Upper lobe of right lung (tissue), 1 donor: Measurements from ENCODE around the gene HDGFL2. TPM values are rescaled to one million over a fixed set of nuclear protein-coding genes. Genes with fewer than 3 reads are reported as not detected.

ENCODE experiments used
- ATAC-seq: fragments of 200-7000 bp; cut with Tn5 transposase; one replicate; pipeline ENCODE4 v1.9.1; 2020; ENCODE audit warnings: mild to moderate bottlenecking, moderate library complexity
- DNase-seq: peaks from one replicate; pipeline ENCODE4 v3.0.0-alpha.2; 2020
- H3K27ac ChIP-seq: fragments of 200-600 bp; one replicate; pipeline ENCODE4 v1.8.0; 2022
- H3K27me3 ChIP-seq: fragments of 200-600 bp; one replicate; pipeline ENCODE4 v1.8.0; 2022; ENCODE audit warnings: mild to moderate bottlenecking
- H3K36me3 ChIP-seq: fragments of 200-600 bp; one replicate; pipeline ENCODE4 v1.8.0; 2022
- H3K4me1 ChIP-seq: fragments of 200-600 bp; one replicate; pipeline ENCODE4 v1.8.0; 2022
- H3K4me3 ChIP-seq: fragments of 200-600 bp; one replicate; pipeline ENCODE4 v1.8.0; 2022; ENCODE audit warnings: mild to moderate bottlenecking
- H3K9me3 ChIP-seq: fragments of 200-600 bp; one replicate; pipeline ENCODE4 v1.8.0; 2022
- intact Hi-C: fragments of 100-400 bp; cut with DNase I; formaldehyde crosslinking; loops from one replicate; pipeline ENCODE4 v1.11.0; 2022
- microRNA-seq: library from miRNA; unstranded; fragments of <30 nt; microRNA quantifications from one replicate; pipeline ENCODE4 v1.2.0, GENCODE V29; 2020; ENCODE audit warnings: borderline microRNAs expressed
- total RNA-seq: library from RNA; stranded (reverse); fragmentation: NEBNext Ultra II Directional; extraction: Animal tissue kit (Norgen Biotek cat#: 25700); gene quantifications from one replicate; pipeline ENCODE4 v1.2.1, GENCODE V29; 2021
- TF ChIP-seq, protein P1 (sequence below): fragments of 200-600 bp; IDR thresholded peaks from one replicate; pipeline ENCODE4 v1.8.0; 2022; ENCODE audit warnings: antibody characterized with exemption
- donor health status: DM: no; HTN: yes; CAD: no; lungs with severe emphysema.

Gene HDGFL2
- total RNA-seq, 1 donor from 2014 or later: 30.6 TPM

DNA sequence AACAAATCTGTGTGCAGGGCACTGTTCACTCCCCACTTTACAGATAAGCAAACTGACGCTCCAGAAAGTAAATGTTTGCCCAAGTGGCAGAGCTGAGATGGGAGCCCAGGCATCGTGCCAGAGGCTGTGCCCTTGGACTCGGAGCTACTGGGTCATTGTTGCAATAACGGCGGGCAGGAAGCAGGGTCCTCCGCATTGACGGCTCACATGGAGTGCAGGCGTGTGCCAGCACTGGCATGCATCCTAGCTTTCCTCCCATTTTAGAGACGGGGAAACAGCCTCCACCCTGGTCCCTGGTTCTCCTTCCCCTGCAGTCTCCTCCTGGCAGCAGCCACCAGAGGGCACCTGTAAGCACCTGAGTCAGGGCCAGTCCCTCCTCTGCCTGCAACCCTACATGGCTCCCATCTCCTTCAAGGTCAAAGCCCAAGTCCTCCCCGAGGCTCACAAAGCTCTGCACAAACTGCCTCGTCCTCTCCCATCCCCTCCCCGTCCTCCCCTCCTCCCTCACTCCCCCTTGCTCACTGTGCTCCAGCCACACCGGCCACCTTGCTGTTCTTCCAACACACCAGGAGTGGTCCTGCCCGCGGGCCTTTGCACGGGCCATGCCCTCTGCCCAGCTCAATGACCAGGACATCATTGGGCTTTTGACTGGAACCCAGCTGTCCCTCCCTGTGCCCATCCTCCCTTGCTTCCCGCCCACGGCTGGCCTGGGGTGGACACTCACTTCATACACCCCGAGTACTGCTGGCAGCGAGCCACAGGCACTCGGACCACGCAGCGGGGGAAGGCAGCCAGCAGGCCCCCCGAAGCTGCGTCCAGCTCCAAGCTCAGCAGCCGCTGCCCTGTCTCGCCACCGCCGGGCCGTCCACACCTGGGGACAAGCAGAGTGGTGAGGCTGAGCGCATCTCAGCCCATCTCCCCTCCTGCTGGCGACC lies 75.5 kb downstream of the HDGFL2 start:
- H3K27me3 ChIP-seq: no peaks in the 10 kb centered on the region
- H3K36me3 ChIP-seq: peaks cover 6% of the 10 kb centered on the region
- H3K27ac ChIP-seq: no peak overlapping the region
- H3K4me3 ChIP-seq: no peak overlapping the region
- intact Hi-C loops: no loop called here
- ATAC-seq (peak; percentile 70), DNase-seq (peak; percentile 86)
- no peaks in the 10 kb centered on the region for H3K9me3 ChIP-seq
- H3K4me1 ChIP-seq: no peaks in the 10 kb centered on the region
- TF ChIP-seq, protein P1, sequence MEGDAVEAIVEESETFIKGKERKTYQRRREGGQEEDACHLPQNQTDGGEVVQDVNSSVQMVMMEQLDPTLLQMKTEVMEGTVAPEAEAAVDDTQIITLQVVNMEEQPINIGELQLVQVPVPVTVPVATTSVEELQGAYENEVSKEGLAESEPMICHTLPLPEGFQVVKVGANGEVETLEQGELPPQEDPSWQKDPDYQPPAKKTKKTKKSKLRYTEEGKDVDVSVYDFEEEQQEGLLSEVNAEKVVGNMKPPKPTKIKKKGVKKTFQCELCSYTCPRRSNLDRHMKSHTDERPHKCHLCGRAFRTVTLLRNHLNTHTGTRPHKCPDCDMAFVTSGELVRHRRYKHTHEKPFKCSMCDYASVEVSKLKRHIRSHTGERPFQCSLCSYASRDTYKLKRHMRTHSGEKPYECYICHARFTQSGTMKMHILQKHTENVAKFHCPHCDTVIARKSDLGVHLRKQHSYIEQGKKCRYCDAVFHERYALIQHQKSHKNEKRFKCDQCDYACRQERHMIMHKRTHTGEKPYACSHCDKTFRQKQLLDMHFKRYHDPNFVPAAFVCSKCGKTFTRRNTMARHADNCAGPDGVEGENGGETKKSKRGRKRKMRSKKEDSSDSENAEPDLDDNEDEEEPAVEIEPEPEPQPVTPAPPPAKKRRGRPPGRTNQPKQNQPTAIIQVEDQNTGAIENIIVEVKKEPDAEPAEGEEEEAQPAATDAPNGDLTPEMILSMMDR: peak; percentile 35

DNA sequence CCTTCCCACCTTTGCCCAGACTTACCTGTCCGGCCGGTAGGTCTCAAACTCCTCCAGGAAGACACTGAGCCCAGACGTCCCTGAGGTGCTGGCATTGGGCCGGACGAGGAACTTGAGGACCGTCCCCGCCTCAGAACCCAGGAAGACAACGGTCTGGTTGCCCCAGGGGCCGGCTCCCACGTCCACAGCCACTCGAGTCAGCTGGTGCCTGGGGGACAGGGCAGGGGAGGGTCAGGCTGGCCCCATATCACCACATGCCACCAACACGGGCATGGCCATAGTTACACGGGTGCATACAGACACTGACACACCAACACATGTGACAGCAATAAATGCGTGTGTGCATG lies 76.1 kb downstream of the HDGFL2 start:
- peaks cover 6% of the 10 kb centered on the region for H3K36me3 ChIP-seq

GRCh38 chr19:4550018-4550417 lies 77.9 kb downstream of the HDGFL2 start:
- no peak overlapping the region for H3K27ac ChIP-seq
- DNase-seq: no peak
- TF ChIP-seq, protein P1: no peak
- ATAC-seq: no peak
- H3K27me3 ChIP-seq: no peaks in the 10 kb centered on the region
- H3K36me3 ChIP-seq: peaks cover 6% of the 10 kb centered on the region
- no peaks in the 10 kb centered on the region for H3K9me3 ChIP-seq
- H3K4me3 ChIP-seq: no peak overlapping the region
- intact Hi-C loops: no loop called here
- no peaks in the 10 kb centered on the region for H3K4me1 ChIP-seq

More for the DNA sequence above, 76.1 kb downstream of the HDGFL2 start:
- Histone ChIP-seq H3K27ac (no peak overlapping the region), H3K4me3 (no peak overlapping the region), H3K4me1 (no peaks in the 10 kb centered on the region), H3K9me3 (no peaks in the 10 kb centered on the region), H3K27me3 (no peaks in the 10 kb centered on the region)
- TF ChIP-seq, protein P1: no peak
- intact Hi-C loops: no loop called here
- DNase-seq: no peak
- ATAC-seq: peak; percentile 2

DNA sequence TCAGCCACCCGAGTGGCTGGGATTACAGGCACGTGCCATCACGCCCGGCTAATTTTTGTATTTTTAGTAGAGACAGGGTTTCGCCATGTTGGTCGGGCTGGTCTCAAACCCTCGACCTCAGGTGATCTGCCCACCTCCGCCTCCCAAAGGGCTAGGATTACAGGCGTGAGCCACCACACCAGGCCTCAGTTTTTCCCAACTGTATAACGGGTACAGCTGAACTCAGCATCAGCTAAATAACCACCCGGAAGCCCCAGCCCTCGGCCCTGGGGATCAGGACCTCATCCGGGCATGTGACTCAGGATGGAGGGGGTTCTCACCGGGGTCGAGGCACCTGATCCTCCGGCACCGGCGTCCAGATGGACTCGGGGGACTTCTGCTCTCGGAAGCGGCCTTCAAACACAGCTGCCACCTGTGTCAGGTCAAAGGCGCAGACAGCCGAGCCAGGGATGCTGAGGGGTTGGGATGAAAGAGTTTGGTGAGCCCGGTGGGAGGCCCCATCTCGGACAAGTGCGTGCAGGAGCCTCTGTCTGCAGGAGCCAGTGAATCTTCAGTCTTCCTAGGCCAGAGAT lies 78.5 kb downstream of the HDGFL2 start:
- ATAC-seq (no peak), DNase-seq (no peak)
- no peaks in the 10 kb centered on the region for H3K27me3 ChIP-seq
- no peak overlapping the region for H3K4me3 ChIP-seq
- peaks cover 6% of the 10 kb centered on the region for H3K36me3 ChIP-seq
- H3K4me1 ChIP-seq: no peaks in the 10 kb centered on the region
- no peaks in the 10 kb centered on the region for H3K9me3 ChIP-seq
- TF ChIP-seq, protein P1: no peak
- intact Hi-C loops: no loop called here
- no peak overlapping the region for H3K27ac ChIP-seq

Small RNA genes lying within 50 kb of the gene (microRNA-seq; reads per million reads assigned to microRNA genes)
- gene MIR4746: not detected

Other genes starting within 250 kb of the HDGFL2 start
- 2.0 TPM for gene EBI3, start 242.8 kb upstream of the HDGFL2 start, total RNA-seq
- 18.9 TPM for gene YJU2, start 225.2 kb upstream of the HDGFL2 start, total RNA-seq
- gene SHD, start 193.0 kb upstream of the HDGFL2 start, total RNA-seq: not detected
- 2.7 TPM for gene TMIGD2, start 169.9 kb upstream of the HDGFL2 start, total RNA-seq
- gene FSD1, start 167.7 kb upstream of the HDGFL2 start, total RNA-seq: 1.5 TPM
- 16.1 TPM for gene STAP2, start 133.5 kb upstream of the HDGFL2 start, total RNA-seq
- gene MPND, start 128.7 kb upstream of the HDGFL2 start, total RNA-seq: 29.3 TPM
- 47.6 TPM for gene SH3GL1, start 71.8 kb upstream of the HDGFL2 start, total RNA-seq
- 10.8 TPM for gene CHAF1A, start 69.7 kb upstream of the HDGFL2 start, total RNA-seq
- 113 TPM for gene UBXN6, start 14.5 kb upstream of the HDGFL2 start, total RNA-seq
- 4.1 TPM for gene PLIN4, start 46.2 kb downstream of the HDGFL2 start, total RNA-seq
- gene PLIN5, start 62.9 kb downstream of the HDGFL2 start, total RNA-seq: 17.2 TPM
- 15.9 TPM for gene LRG1, start 67.7 kb downstream of the HDGFL2 start, total RNA-seq
- 20.3 TPM for gene SEMA6B, start 87.4 kb downstream of the HDGFL2 start, total RNA-seq
- 11.9 TPM for gene TNFAIP8L1, start 167.2 kb downstream of the HDGFL2 start, total RNA-seq
- gene MYDGF, start 198.0 kb downstream of the HDGFL2 start, total RNA-seq: 94.2 TPM